Osteoblast (primary cell): Measurements from ENCODE around the gene SFXN2. TPM values are rescaled to one million over a fixed set of nuclear protein-coding genes. Genes with fewer than 3 reads are reported as not detected.
A peak's percentile ranks its signal among the peaks of the same experiment; 100 is the strongest.

Source experiments
- DNase-seq: peaks from one replicate; pipeline ENCODE4 v3.0.0; 2011; ENCODE audit warnings: low spot score, mixed read lengths; ENCODE audit not compliant: insufficient read length; ENCODE audit errors: missing footprints
- H2AFZ ChIP-seq: 2 replicates; pipeline ENCODE4 v1.6.0; 2011; ENCODE audit warnings: mild to moderate bottlenecking, low read length
- H3K27ac ChIP-seq: 2 replicates; pipeline ENCODE4 v1.5.1; 2011; ENCODE audit warnings: mild to moderate bottlenecking, low read depth, low read length, moderate library complexity
- H3K27me3 ChIP-seq: 2 replicates; pipeline ENCODE4 v1.6.0; 2012; ENCODE audit warnings: mild to moderate bottlenecking, control low read depth, inconsistent platforms, low read length, moderate library complexity; ENCODE audit not compliant: insufficient read depth
- H3K36me3 ChIP-seq: 2 replicates; pipeline ENCODE4 v1.5.1; 2011; ENCODE audit warnings: mild to moderate bottlenecking, low read length, control low read depth, moderate library complexity; ENCODE audit not compliant: insufficient read depth
- H3K4me1 ChIP-seq: 2 replicates; pipeline ENCODE4 v1.5.1; 2011; ENCODE audit warnings: mild to moderate bottlenecking, low read length, control low read depth, moderate library complexity; ENCODE audit not compliant: insufficient read depth
- H3K4me2 ChIP-seq: 2 replicates; pipeline ENCODE4 v1.6.0; 2011; ENCODE audit warnings: mild to moderate bottlenecking, low read length; ENCODE audit not compliant: insufficient read depth
- H3K4me3 ChIP-seq: fragments of 200-600 bp; sonication (generic); 3 replicates; pipeline ENCODE4 v1.5.1; 2012; ENCODE audit warnings: mild to moderate bottlenecking, low read length, inconsistent platforms; ENCODE audit not compliant: insufficient read depth
- H3K79me2 ChIP-seq: 2 replicates; pipeline ENCODE4 v1.6.0; 2012; ENCODE audit warnings: mild to moderate bottlenecking, low read length, control low read depth, inconsistent platforms; ENCODE audit not compliant: insufficient read depth
- H3K9me3 ChIP-seq: 2 replicates; pipeline ENCODE4 v1.5.1; 2011; ENCODE audit warnings: low read depth, low read length, control low read depth
- H4K20me1 ChIP-seq: 2 replicates; pipeline ENCODE4 v1.6.0; 2012; ENCODE audit warnings: mild to moderate bottlenecking, low read length, control low read depth; ENCODE audit not compliant: insufficient read depth
- total RNA-seq: library from RNA; depleted of rRNA; stranded (reverse); fragments of >200 nt; gene quantifications from 2 replicates; pipeline ENCODE4 v1.2.3, GENCODE V29; 2012
- TF ChIP-seq, protein P1 (sequence below): IDR thresholded peaks from 2 replicates; pipeline ENCODE4 v1.5.1; 2011; ENCODE audit warnings: mild to moderate bottlenecking, low read depth, low read length, moderate library complexity; ENCODE audit errors: extremely low read depth

SFXN2 gene
- total RNA-seq, 1 donor: 3.6 TPM

DNA sequence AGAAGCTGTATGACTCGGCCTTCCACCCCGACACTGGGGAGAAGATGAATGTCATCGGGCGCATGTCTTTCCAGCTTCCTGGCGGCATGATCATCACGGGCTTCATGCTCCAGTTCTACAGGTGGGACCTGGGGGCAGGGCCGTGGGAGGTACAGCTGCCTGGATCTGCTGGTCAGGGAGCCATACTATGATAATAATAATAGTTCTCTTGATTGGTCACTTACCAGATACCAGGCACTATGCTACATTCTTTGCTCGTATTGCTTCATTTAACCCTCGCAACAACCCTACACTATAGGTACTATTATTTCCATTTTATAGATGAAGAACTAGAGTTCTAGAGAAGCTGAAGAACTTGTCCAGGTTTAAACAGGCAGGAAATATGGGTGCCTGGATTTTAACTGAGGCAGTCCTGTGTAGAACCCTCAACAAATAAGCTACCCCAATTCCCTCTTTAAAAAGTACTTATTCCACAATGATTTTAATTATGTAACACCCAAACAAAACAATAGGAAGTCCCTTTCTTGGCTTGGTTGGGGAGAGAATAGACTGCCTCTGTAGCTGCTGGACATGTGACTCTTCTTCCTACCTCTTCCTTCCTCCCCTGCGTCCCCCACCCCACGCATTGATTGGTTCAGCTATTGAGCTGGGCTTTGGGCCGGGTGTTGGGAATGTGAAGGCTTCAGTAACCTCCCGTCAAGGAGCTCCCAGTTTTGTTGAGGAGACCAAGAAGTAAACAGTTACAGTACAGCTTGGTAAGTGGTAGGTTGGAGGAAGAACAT, 12.8 kb downstream of the SFXN2 start:
- Histone ChIP-seq H3K79me2 (peaks cover 6% of the 10 kb centered on the region), H3K27me3 (no peaks in the 10 kb centered on the region), H3K4me3 (no peak overlapping the region), H3K9me3 (no peaks in the 10 kb centered on the region), H3K36me3 (peaks cover 13% of the 10 kb centered on the region), H3K27ac (no peak overlapping the region), H2AFZ (no peak overlapping the region), H4K20me1 (no peaks in the 10 kb centered on the region), H3K4me1 (peaks cover 10% of the 10 kb centered on the region), H3K4me2 (no peak overlapping the region)
- TF ChIP-seq, protein P1, sequence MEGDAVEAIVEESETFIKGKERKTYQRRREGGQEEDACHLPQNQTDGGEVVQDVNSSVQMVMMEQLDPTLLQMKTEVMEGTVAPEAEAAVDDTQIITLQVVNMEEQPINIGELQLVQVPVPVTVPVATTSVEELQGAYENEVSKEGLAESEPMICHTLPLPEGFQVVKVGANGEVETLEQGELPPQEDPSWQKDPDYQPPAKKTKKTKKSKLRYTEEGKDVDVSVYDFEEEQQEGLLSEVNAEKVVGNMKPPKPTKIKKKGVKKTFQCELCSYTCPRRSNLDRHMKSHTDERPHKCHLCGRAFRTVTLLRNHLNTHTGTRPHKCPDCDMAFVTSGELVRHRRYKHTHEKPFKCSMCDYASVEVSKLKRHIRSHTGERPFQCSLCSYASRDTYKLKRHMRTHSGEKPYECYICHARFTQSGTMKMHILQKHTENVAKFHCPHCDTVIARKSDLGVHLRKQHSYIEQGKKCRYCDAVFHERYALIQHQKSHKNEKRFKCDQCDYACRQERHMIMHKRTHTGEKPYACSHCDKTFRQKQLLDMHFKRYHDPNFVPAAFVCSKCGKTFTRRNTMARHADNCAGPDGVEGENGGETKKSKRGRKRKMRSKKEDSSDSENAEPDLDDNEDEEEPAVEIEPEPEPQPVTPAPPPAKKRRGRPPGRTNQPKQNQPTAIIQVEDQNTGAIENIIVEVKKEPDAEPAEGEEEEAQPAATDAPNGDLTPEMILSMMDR: no peak
- DNase-seq: no peak

DNA sequence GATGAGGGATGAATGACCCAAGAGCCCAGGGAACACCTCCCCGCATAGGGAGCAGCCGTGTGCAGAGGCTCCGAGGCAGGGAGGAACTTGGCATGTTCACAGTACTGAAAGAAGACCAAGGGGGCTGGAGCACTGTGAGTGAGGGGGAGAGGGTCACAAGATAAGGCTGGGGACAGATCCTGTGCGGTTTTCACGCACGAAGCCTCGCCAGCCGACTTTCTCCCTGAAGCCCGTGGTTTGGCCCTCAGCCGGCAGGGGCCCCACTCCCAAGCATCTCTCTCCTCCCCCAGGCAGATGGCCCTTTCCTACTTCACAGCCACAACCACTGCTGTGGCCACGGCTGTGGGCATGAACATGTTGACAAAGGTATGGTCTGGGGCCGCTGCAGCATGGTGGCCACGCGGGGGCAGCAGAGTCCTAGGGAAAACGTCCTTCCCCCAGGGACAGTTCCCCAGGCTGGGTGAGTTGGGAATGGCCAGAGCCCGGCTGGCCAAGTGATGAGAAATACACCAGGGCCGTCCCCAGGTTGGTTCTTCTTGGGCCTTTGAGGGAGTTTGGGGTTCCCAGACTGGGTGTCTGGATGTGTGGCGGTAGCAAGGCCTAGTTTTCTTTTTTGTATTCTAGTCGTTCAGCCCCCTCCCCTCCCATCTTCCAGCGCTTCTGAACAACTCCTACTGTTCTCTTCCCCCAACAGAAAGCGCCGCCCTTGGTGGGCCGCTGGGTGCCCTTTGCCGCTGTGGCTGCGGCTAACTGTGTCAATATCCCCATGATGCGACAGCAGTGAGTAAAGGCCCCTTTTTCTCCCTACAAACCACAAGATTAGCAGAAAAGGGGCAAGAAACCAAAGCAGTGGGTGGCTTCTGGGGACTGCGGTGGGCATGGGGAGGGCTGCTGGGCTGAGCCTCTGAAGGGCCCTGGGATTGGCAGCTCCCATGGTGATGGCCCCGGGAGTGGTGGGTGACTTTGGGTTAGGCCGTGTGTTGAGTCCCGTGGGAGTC, 14.9 kb downstream of the SFXN2 start:
- DNase-seq: peak; percentile 98
- Histone ChIP-seq H3K36me3 (peaks cover 20% of the 10 kb centered on the region), H2AFZ (peak overlapping the region; percentile 26), H3K9me3 (no peaks in the 10 kb centered on the region), H3K79me2 (peaks cover 6% of the 10 kb centered on the region), H3K27me3 (no peaks in the 10 kb centered on the region), H3K4me3 (no peak overlapping the region), H3K4me2 (no peak overlapping the region), H3K27ac (peak overlapping the region; percentile 39), H4K20me1 (no peaks in the 10 kb centered on the region), H3K4me1 (peaks cover 10% of the 10 kb centered on the region)
- TF ChIP-seq, protein P1: peak; percentile 90

DNA sequence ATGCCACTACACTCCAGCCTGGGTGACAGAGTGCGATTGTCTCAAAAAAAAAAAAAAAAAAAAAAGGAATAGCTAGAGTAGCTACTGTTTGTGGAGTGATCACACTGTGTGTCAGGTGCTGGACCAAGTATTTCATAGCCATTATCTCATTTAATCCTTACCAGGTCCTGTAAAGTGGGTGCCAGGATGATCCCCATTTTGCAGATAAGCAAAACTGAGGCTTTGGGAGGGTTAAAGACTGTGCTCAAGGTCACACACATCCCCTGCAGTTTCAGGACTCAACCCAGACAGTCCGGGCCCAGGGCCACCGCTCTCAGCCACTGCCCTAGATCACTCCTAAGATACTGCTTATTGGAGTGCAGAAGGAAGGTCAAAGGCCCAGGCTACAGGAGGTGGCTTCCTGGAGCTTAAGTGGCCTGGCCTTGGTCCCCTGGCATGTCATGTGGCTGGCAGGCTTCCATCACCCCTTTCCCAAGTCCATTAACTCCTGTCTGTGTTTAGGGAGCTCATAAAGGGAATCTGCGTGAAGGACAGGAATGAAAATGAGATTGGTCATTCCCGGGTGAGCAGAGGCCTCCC, 16.9 kb downstream of the SFXN2 start:
- no peaks in the 10 kb centered on the region for H3K9me3 ChIP-seq
- peaks cover 7% of the 10 kb centered on the region for H3K4me1 ChIP-seq
- no peaks in the 10 kb centered on the region for H3K79me2 ChIP-seq
- no peak overlapping the region for H2AFZ ChIP-seq
- no peak overlapping the region for H3K4me3 ChIP-seq
- TF ChIP-seq, protein P1: no peak
- H3K36me3 ChIP-seq: peaks cover 20% of the 10 kb centered on the region
- no peak overlapping the region for H3K27ac ChIP-seq
- no peaks in the 10 kb centered on the region for H3K27me3 ChIP-seq
- no peaks in the 10 kb centered on the region for H4K20me1 ChIP-seq
- DNase-seq: no peak
- H3K4me2 ChIP-seq: no peak overlapping the region
